Measurements from ENCODE around the gene OR8B8.
A peak's percentile ranks its signal among the peaks of the same experiment; 100 is the strongest.
"Not testable (repeated sequence)": the region's sequence is repeated elsewhere in the genome, so short reads cannot be mapped to it uniquely, and the experiment has no call there.

Gene OR8B8

DNA sequence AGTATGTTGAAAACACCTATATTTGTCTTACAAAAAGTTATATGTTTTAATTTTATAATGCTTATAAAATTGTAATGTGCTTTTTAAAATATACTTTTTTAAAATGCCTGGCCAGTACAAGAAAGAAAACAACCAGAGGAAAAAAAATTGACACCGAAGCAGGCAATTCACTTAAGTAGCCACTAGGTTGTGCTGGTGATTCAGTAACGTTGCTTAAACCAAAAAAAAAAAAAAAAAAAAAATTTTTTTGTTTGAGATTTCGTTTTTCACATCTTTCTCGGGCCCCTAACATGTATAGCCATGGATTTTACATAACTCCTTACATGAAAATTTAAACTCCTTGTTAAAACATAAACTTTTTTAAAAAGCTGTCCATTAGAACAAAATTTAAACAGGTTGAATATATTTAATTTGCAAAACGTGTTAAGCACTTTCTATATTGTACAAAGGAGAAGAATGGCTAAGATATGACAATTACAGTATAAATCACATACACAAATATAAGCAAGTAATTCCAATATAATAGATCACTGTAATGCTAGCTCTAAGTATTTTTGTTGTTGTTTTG is 30.1 kb downstream of the OR8B8 start:
- DNase-seq (no peak), ATAC-seq (replicated peaks) (no peak)
- no peaks in the 10 kb centered on the region for H3K4me1 Mint-ChIP-seq
- H3K27ac Mint-ChIP-seq: no peak overlapping the region
- no peaks in the 10 kb centered on the region for H3K9me3 Mint-ChIP-seq
- H3K36me3 Mint-ChIP-seq: no peaks in the 10 kb centered on the region
- H3K27me3 Mint-ChIP-seq: peaks cover 22 to 34% of the 10 kb centered on the region in 2 donors
- no peak overlapping the region for H3K4me3 Mint-ChIP-seq

GRCh38 chr11:124409906-124410305 is 35.6 kb downstream of the OR8B8 start:
- peaks cover 24 to 34% of the 10 kb centered on the region in 2 donors for H3K27me3 Mint-ChIP-seq
- ATAC-seq (replicated peaks) (no peak), DNase-seq (no peak)
- H3K9me3 Mint-ChIP-seq: no peaks in the 10 kb centered on the region
- H3K27ac Mint-ChIP-seq: no peak overlapping the region
- no peaks in the 10 kb centered on the region for H3K36me3 Mint-ChIP-seq
- H3K4me1 Mint-ChIP-seq: peaks cover 0 to 5% of the 10 kb centered on the region in 2 donors
- H3K4me3 Mint-ChIP-seq: no peak overlapping the region

GRCh38 chr11:124405581-124405980 is 39.9 kb downstream of the OR8B8 start:
- Mint-ChIP-seq H3K27ac (no peak overlapping the region), H3K36me3 (peaks cover 0 to 3% of the 10 kb centered on the region in 2 donors), H3K9me3 (no peaks in the 10 kb centered on the region), H3K27me3 (peaks cover 12 to 19% of the 10 kb centered on the region in 2 donors), H3K4me1 (peaks cover 0 to 5% of the 10 kb centered on the region in 2 donors), H3K4me3 (no peak overlapping the region)
- no peak for DNase-seq
- ATAC-seq (replicated peaks): no peak

DNA sequence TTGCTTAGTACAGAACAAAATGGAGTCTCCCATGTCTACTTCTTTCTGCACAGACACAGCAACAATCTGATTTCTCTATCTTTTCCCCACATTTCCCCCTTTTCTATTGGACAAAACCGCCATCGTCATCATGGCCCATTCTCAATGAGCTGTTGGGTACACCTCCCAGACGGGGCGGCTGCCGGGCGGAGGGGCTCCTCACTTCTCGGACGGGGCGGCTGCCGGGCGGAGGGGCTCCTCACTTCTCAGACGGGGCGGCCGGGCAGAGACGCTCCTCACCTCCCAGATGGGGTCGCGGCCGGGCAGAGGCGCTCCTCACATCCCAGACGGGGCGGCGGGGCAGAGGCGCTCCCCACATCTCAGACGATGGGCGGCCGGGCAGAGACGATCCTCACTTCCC is 42.3 kb downstream of the OR8B8 start:
- not testable (repeated sequence) for H3K36me3 Mint-ChIP-seq; H3K9me3 Mint-ChIP-seq; ATAC-seq (replicated peaks); H3K27me3 Mint-ChIP-seq; H3K4me3 Mint-ChIP-seq; DNase-seq; H3K4me1 Mint-ChIP-seq; H3K27ac Mint-ChIP-seq

DNA sequence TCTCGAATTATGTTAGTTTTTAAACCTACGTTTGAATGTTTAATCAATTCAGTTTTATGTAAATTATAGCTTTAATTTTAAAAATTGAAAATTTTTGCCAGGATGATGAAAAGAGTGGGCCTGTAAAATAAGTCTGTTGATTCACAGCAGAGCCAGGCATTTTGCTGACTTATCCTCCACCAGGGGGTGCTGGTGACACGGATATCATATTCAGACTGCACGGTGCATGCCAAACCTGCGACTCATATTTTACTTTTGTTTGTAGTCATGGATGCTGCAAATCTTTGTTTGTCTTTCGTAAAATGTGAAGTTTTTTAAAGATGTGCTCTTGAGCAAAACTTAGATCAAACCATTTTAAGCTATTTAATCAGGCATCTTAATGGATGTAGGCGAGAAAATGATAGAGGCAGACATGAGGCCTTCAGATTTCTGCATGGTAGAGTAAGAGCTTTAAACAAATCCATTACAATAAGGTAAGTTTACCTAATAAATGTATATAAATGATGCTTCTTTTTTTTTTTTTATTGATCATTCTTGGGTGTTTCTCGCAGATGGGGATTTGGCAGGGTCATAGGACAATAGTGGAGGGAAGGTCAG is 43.1 kb downstream of the OR8B8 start:
- Mint-ChIP-seq H3K27ac (no peak overlapping the region), H3K36me3 (peaks cover 0 to 3% of the 10 kb centered on the region in 2 donors), H3K27me3 (no peaks in the 10 kb centered on the region), H3K4me3 (no peak overlapping the region), H3K9me3 (no peaks in the 10 kb centered on the region), H3K4me1 (peaks cover 0 to 5% of the 10 kb centered on the region in 2 donors)
- peak; percentile 28 for DNase-seq
- ATAC-seq (replicated peaks): peak; percentile 84 to 85

GRCh38 chr11:124398924-124399323 is 46.6 kb downstream of the OR8B8 start, which contains the start of gene OR8B3:
Gene OR8B3 (minus strand): TSS chr11:124399024. CDS start chr11:124397351, 1,673 bp downstream.
- no peak for DNase-seq
- H3K27ac Mint-ChIP-seq: no peak within 1 kb of the TSS
- no peaks in the 10 kb centered on the region for H3K9me3 Mint-ChIP-seq
- H3K4me1 Mint-ChIP-seq: no peaks in the 10 kb centered on the region
- H3K4me3 Mint-ChIP-seq: no peak within 1 kb of the TSS
- ATAC-seq (replicated peaks): no peak
- H3K36me3 Mint-ChIP-seq: peaks cover 0 to 3% of the 10 kb centered on the region in 2 donors
- no peaks in the 10 kb centered on the region for H3K27me3 Mint-ChIP-seq

DNA sequence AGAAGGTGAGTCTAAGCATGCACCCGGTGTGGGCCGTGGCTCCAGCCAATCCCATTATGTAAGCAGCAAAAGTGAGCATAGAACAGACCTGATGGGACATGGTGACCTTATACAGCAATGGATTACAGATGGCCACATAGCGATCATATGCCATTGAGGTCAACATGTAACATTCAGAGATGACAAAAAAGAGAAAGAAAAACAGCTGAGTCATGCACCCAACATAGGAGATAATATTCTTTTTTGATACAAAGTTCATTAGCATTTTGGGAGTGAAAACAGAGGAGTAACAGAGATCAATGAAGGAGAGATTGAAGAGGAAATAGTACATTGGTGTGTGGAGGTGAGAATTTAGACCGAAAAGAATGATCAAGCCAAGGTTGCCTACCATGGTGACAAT is 48.6 kb downstream of the OR8B8 start:
- not testable (repeated sequence) for ATAC-seq (replicated peaks); H3K36me3 Mint-ChIP-seq

DNA sequence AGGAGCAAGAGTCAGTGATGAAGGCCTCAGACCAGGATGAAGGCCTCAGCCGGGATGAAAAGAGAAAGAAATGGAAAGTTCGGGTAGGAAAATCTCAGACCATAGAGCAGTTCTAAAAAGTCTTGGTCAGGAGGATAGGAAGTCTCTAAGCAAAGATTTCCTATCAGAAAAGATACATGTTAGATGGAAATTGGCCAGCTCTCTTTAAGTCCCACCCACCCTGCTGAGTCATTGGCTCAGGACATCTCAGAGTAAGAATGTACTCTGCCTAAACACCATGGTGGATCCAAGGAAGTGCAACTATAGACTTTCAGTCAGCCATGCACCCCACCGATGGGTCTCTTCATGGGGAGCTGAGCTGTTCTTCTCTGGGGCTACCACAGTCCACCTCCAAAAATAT is 51.1 kb downstream of the OR8B8 start:
- ATAC-seq (replicated peaks) (peak in 1 of 2 donors; percentile 27), DNase-seq (no peak)
- Mint-ChIP-seq H3K27ac (no peak overlapping the region), H3K27me3 (peaks cover 7 to 12% of the 10 kb centered on the region in 2 donors), H3K9me3 (no peaks in the 10 kb centered on the region), H3K36me3 (no peaks in the 10 kb centered on the region), H3K4me1 (no peaks in the 10 kb centered on the region), H3K4me3 (no peak overlapping the region)

More for the DNA sequence above, 48.6 kb downstream of the OR8B8 start:
- not testable (repeated sequence) for H3K4me1 Mint-ChIP-seq, DNase-seq, H3K4me3 Mint-ChIP-seq, H3K27ac Mint-ChIP-seq, H3K9me3 Mint-ChIP-seq, H3K27me3 Mint-ChIP-seq
